ENCODE measurements around the gene HDDC2. TPM values are rescaled to one million over a fixed set of nuclear protein-coding genes. Genes with fewer than 3 reads are reported as not detected.

Gene HDDC2
- polyA plus RNA-seq, 1 donor from 2014 or later = 75.2 TPM

DNA sequence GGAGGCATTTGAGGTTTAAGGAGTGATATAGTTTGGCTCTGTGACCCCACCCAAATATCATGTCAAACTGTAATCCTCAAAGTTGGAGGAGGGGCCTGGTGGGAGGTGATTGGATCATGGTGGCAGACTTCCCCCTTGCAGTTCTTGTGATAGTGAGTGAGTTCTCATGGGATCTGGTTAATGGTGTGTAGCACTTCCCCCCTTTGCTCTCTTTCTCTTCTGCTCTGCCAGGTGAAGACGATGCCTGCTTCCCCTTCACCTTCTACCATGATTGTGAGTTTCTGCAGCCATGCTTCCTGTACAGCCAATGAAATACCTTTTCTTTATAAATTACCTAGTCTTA, 1.7 kb upstream of the HDDC2 start:
- H3K36me3 ChIP-seq (ENCODE audit: insufficient read depth, low read length) = no peaks in the 10 kb centered on the region
- TF ChIP-seq TAF1 (IDR thresholded peaks at IDR 0.05; ENCODE audit: low read depth) (no peak), RAD21 (conservative IDR thresholded peaks at IDR 0.05) (no peak), POLR2AphosphoS5 (IDR thresholded peaks at IDR 0.05) (no peak), EP300 (conservative IDR thresholded peaks at IDR 0.05; ENCODE audit: poor library complexity, severe bottlenecking) (no peak), EZH2 (IDR thresholded peaks at IDR 0.05; ENCODE audit: borderline replicate concordance, insufficient read depth, low read length, poor library complexity, severe bottlenecking) (no peak), SMC3 (conservative IDR thresholded peaks at IDR 0.05; ENCODE audit: poor library complexity) (no peak), MXI1 (conservative IDR thresholded peaks at IDR 0.05; ENCODE audit: poor library complexity, severe bottlenecking) (no peak)
- TF ChIP-seq, protein P1, sequence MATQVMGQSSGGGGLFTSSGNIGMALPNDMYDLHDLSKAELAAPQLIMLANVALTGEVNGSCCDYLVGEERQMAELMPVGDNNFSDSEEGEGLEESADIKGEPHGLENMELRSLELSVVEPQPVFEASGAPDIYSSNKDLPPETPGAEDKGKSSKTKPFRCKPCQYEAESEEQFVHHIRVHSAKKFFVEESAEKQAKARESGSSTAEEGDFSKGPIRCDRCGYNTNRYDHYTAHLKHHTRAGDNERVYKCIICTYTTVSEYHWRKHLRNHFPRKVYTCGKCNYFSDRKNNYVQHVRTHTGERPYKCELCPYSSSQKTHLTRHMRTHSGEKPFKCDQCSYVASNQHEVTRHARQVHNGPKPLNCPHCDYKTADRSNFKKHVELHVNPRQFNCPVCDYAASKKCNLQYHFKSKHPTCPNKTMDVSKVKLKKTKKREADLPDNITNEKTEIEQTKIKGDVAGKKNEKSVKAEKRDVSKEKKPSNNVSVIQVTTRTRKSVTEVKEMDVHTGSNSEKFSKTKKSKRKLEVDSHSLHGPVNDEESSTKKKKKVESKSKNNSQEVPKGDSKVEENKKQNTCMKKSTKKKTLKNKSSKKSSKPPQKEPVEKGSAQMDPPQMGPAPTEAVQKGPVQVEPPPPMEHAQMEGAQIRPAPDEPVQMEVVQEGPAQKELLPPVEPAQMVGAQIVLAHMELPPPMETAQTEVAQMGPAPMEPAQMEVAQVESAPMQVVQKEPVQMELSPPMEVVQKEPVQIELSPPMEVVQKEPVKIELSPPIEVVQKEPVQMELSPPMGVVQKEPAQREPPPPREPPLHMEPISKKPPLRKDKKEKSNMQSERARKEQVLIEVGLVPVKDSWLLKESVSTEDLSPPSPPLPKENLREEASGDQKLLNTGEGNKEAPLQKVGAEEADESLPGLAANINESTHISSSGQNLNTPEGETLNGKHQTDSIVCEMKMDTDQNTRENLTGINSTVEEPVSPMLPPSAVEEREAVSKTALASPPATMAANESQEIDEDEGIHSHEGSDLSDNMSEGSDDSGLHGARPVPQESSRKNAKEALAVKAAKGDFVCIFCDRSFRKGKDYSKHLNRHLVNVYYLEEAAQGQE (IDR thresholded peaks at IDR 0.05; ENCODE audit: borderline replicate concordance) = no peak
- TF ChIP-seq, protein P2, sequence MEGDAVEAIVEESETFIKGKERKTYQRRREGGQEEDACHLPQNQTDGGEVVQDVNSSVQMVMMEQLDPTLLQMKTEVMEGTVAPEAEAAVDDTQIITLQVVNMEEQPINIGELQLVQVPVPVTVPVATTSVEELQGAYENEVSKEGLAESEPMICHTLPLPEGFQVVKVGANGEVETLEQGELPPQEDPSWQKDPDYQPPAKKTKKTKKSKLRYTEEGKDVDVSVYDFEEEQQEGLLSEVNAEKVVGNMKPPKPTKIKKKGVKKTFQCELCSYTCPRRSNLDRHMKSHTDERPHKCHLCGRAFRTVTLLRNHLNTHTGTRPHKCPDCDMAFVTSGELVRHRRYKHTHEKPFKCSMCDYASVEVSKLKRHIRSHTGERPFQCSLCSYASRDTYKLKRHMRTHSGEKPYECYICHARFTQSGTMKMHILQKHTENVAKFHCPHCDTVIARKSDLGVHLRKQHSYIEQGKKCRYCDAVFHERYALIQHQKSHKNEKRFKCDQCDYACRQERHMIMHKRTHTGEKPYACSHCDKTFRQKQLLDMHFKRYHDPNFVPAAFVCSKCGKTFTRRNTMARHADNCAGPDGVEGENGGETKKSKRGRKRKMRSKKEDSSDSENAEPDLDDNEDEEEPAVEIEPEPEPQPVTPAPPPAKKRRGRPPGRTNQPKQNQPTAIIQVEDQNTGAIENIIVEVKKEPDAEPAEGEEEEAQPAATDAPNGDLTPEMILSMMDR (IDR thresholded peaks at IDR 0.05; ENCODE audit: poor library complexity, severe bottlenecking) = no peak
- H3K9ac ChIP-seq (ENCODE audit: low read length) = no peak overlapping the region
- no peaks in the 10 kb centered on the region for H3K9me2 ChIP-seq (ENCODE audit: insufficient read depth, low read length)
- no peak overlapping the region for H2AFZ ChIP-seq (ENCODE audit: low read depth, low read length)
- H3K9me3 ChIP-seq (ENCODE audit: low read length) = no peaks in the 10 kb centered on the region
- no peaks in the 10 kb centered on the region for H3F3A ChIP-seq (ENCODE audit: insufficient read depth, low read length, poor library complexity, severe bottlenecking)
- no peak overlapping the region for H3K4me2 ChIP-seq (ENCODE audit: low read length)
- no peaks in the 10 kb centered on the region for H4K20me1 ChIP-seq (ENCODE audit: insufficient read depth)
- no peak overlapping the region for H3K27ac ChIP-seq (ENCODE audit: low read length)
- no peaks in the 10 kb centered on the region for H3K27me3 ChIP-seq (ENCODE audit: insufficient read depth, low read depth, low read length)
- H3K4me3 ChIP-seq (ENCODE audit: low read length) = no peak overlapping the region
- H3K79me2 ChIP-seq (replicated peaks; ENCODE audit: insufficient read depth, low read length) = no peaks in the 10 kb centered on the region

DNA sequence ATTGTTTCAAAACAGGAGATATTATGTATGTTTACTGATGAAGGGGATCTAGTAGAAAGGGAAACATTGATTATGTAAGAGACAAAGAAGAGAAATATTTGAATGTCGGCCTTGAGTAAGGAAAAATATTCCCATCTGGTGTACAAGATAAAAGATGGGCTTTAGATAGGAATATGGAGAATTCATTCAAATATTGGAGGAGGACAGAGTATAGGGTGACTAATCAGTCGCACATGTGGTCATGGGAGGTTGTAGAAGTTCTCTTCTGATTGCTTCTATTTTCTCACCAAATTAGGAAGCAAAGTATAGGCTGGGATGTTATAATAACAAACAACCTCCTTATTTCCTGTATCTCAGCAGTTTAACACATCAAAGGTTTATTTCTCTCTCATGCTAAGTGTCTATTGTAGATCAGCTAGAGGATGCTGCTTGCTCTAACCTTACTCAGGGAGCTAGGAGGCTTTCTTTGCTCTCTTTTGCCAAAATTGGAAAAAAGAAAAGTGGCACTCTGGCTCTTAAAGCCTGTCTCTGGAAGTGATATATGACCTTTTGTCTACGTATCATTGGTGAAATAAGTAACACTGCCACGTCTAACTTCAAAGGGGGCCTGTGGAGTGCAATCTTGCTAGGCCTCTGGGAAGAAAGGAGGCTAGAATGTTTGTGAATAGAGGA, 1.2 kb upstream of the HDDC2 start:
- no peak overlapping the region for H3K27ac ChIP-seq (ENCODE audit: low read length)
- H3K9me2 ChIP-seq (ENCODE audit: insufficient read depth, low read length) = no peaks in the 10 kb centered on the region
- no peaks in the 10 kb centered on the region for H3K79me2 ChIP-seq (replicated peaks; ENCODE audit: insufficient read depth, low read length)
- no peak overlapping the region for H3K4me3 ChIP-seq (ENCODE audit: low read length)
- H3K27me3 ChIP-seq (ENCODE audit: insufficient read depth, low read depth, low read length) = no peaks in the 10 kb centered on the region
- H2AFZ ChIP-seq (ENCODE audit: low read depth, low read length) = no peak overlapping the region
- H3K4me2 ChIP-seq (ENCODE audit: low read length) = no peak overlapping the region
- no peaks in the 10 kb centered on the region for H4K20me1 ChIP-seq (ENCODE audit: insufficient read depth)
- no peak overlapping the region for H3K9ac ChIP-seq (ENCODE audit: low read length)
- no peaks in the 10 kb centered on the region for H3K9me3 ChIP-seq (ENCODE audit: low read length)
- TF ChIP-seq MXI1 (conservative IDR thresholded peaks at IDR 0.05; ENCODE audit: poor library complexity, severe bottlenecking) (no peak), EP300 (conservative IDR thresholded peaks at IDR 0.05; ENCODE audit: poor library complexity, severe bottlenecking) (no peak), SMC3 (conservative IDR thresholded peaks at IDR 0.05; ENCODE audit: poor library complexity) (no peak), POLR2AphosphoS5 (IDR thresholded peaks at IDR 0.05) (no peak), RAD21 (conservative IDR thresholded peaks at IDR 0.05) (no peak), TAF1 (IDR thresholded peaks at IDR 0.05; ENCODE audit: low read depth) (no peak), EZH2 (IDR thresholded peaks at IDR 0.05; ENCODE audit: borderline replicate concordance, insufficient read depth, low read length, poor library complexity, severe bottlenecking) (no peak)
- TF ChIP-seq, protein P2 (IDR thresholded peaks at IDR 0.05; ENCODE audit: poor library complexity, severe bottlenecking) = no peak
- TF ChIP-seq, protein P1 (IDR thresholded peaks at IDR 0.05; ENCODE audit: borderline replicate concordance) = no peak
- H3F3A ChIP-seq (ENCODE audit: insufficient read depth, low read length, poor library complexity, severe bottlenecking) = no peaks in the 10 kb centered on the region
- no peaks in the 10 kb centered on the region for H3K36me3 ChIP-seq (ENCODE audit: insufficient read depth, low read length)
